ENCODE results near the gene CSF1R.

DNA sequence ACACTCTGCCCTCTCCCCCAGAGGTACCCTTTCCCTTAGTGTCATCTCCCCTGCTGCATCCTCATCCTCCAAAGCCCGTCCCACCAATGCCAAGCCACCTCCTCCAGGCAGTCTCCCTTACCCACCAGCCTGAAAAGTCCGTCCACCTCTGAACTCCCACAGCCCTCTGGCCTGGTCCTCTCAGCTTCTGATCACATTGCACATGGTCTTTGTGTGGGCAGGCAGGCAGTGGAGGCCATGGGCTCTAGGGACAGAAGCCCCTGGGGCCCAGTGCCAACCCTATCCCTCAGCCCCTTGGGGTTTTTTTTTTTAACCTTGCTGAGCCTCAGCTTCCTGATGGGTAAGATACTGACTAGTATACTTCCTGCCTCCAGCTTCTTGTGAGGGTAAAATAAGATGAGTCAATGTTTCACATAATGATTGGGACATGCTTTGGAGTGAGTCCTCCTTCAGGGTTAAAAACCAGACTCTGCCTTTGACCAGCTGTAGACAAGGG is 19.4 kb downstream of the CSF1R start:
- TF ChIP-seq, protein P1, sequence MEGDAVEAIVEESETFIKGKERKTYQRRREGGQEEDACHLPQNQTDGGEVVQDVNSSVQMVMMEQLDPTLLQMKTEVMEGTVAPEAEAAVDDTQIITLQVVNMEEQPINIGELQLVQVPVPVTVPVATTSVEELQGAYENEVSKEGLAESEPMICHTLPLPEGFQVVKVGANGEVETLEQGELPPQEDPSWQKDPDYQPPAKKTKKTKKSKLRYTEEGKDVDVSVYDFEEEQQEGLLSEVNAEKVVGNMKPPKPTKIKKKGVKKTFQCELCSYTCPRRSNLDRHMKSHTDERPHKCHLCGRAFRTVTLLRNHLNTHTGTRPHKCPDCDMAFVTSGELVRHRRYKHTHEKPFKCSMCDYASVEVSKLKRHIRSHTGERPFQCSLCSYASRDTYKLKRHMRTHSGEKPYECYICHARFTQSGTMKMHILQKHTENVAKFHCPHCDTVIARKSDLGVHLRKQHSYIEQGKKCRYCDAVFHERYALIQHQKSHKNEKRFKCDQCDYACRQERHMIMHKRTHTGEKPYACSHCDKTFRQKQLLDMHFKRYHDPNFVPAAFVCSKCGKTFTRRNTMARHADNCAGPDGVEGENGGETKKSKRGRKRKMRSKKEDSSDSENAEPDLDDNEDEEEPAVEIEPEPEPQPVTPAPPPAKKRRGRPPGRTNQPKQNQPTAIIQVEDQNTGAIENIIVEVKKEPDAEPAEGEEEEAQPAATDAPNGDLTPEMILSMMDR (conservative IDR thresholded peaks at IDR 0.05) = no peak
- no peak for TF ChIP-seq ZFX (IDR thresholded peaks at IDR 0.05)

All from C4-2B (cell line).